HG03280 (cell line): ENCODE data around the gene SMIM17.

Source experiments
- ATAC-seq: cut with Tn5 transposase; IDR thresholded peaks from one replicate; pipeline ENCODE4 v1.9.1; 2021; ENCODE audit warnings: mild to moderate bottlenecking, moderate library complexity; ENCODE audit not compliant: unreplicated experiment

The SMIM17 gene

GRCh38 chr19:56642711-56643459 is at the start of gene SMIM17:
Gene SMIM17 (plus strand): TSS chr19:56643159. CDS start chr19:56645668, 2,509 bp downstream.
- ATAC-seq: no peak

GRCh38 chr19:56594446-56594782 is 48.5 kb upstream of the SMIM17 start:
- no peak for ATAC-seq

- peak; percentile 94 for ATAC-seq
These were observed 48.0 kb upstream of the SMIM17 start, which contains the start of gene ZNF71 for GRCh38 chr19:56594783-56595547. Gene ZNF71 (plus strand): TSS chr19:56595302. CDS start chr19:56601559, 6,257 bp downstream.

GRCh38 chr19:56595548-56595899 is 47.4 kb upstream of the SMIM17 start:
- peak; percentile 16 for ATAC-seq

GRCh38 chr19:56596676-56597075 is 46.3 kb upstream of the SMIM17 start:
- no peak for ATAC-seq

GRCh38 chr19:56597696-56598095 is 45.3 kb upstream of the SMIM17 start:
- no peak for ATAC-seq

- no peak for ATAC-seq
These were observed 41.6 kb upstream of the SMIM17 start for GRCh38 chr19:56601375-56601774.

GRCh38 chr19:56603829-56604228 is 39.1 kb upstream of the SMIM17 start:
- no peak for ATAC-seq

- no peak for ATAC-seq
These were observed 34.5 kb upstream of the SMIM17 start for GRCh38 chr19:56608274-56608964.

GRCh38 chr19:56611288-56611687 is 31.7 kb upstream of the SMIM17 start:
- no peak for ATAC-seq

- ATAC-seq: no peak
These were observed 30.2 kb upstream of the SMIM17 start for GRCh38 chr19:56612737-56613136.

- no peak for ATAC-seq
These were observed 29.3 kb upstream of the SMIM17 start for GRCh38 chr19:56613639-56614038.

GRCh38 chr19:56617531-56617930 is 25.4 kb upstream of the SMIM17 start:
- no peak for ATAC-seq

GRCh38 chr19:56619121-56619520 is 23.8 kb upstream of the SMIM17 start:
- ATAC-seq: no peak

- ATAC-seq: no peak
These were observed 20.6 kb upstream of the SMIM17 start for GRCh38 chr19:56622374-56622773.

- no peak for ATAC-seq
These were observed 20.0 kb upstream of the SMIM17 start for GRCh38 chr19:56623006-56623405.

- ATAC-seq: no peak
These were observed 17.3 kb upstream of the SMIM17 start for GRCh38 chr19:56625708-56626107.

- no peak for ATAC-seq
These were observed 9.9 kb upstream of the SMIM17 start for GRCh38 chr19:56633021-56633420.

- ATAC-seq: no peak
These were observed 4.9 kb upstream of the SMIM17 start for GRCh38 chr19:56637976-56638555.

- ATAC-seq: no peak
These were observed 3.7 kb upstream of the SMIM17 start for GRCh38 chr19:56639217-56639616.

GRCh38 chr19:56643460-56643955 is 549 bp downstream of the SMIM17 start:
- ATAC-seq: no peak
